GM21529 (cell line): Measurements from ENCODE around the gene TMEM121.
A peak's percentile ranks its signal among the peaks of the same experiment; 100 is the strongest.
"Not testable (repeated sequence)": the region's sequence is repeated elsewhere in the genome, so short reads cannot be mapped to it uniquely, and the experiment has no call there.

ENCODE experiments used
- ATAC-seq: cut with Tn5 transposase; IDR thresholded peaks from one replicate; pipeline ENCODE4 v1.9.1; 2021; ENCODE audit not compliant: unreplicated experiment

The TMEM121 gene

GRCh38 chr14:105541218-105541875, 15.0 kb downstream of the TMEM121 start:
- ATAC-seq: no peak

- ATAC-seq: not testable (repeated sequence)
Observed at GRCh38 chr14:105545676-105546075, 19.3 kb downstream of the TMEM121 start.

- ATAC-seq: not testable (repeated sequence)
Observed at GRCh38 chr14:105546410-105546809, 20.0 kb downstream of the TMEM121 start.

- ATAC-seq: not testable (repeated sequence)
Observed at GRCh38 chr14:105547072-105547471, 20.7 kb downstream of the TMEM121 start.

- ATAC-seq: no peak
Observed at GRCh38 chr14:105547741-105548169, 21.4 kb downstream of the TMEM121 start.

- ATAC-seq: no peak
Observed at GRCh38 chr14:105549481-105549880, 23.1 kb downstream of the TMEM121 start.

- ATAC-seq: no peak
Observed at GRCh38 chr14:105554022-105554421, 27.6 kb downstream of the TMEM121 start.

GRCh38 chr14:105554523-105554922, 28.1 kb downstream of the TMEM121 start:
- no peak for ATAC-seq

- ATAC-seq: not testable (repeated sequence)
Observed at GRCh38 chr14:105557671-105558070, 31.3 kb downstream of the TMEM121 start.

GRCh38 chr14:105558449-105559154, 32.2 kb downstream of the TMEM121 start:
- ATAC-seq: not testable (repeated sequence)

GRCh38 chr14:105559384-105560047, 33.1 kb downstream of the TMEM121 start:
- ATAC-seq: peak; percentile 44

GRCh38 chr14:105560048-105560669, 33.8 kb downstream of the TMEM121 start:
- ATAC-seq: peak; percentile 54

- not testable (repeated sequence) for ATAC-seq
Observed at GRCh38 chr14:105561345-105561744, 35.0 kb downstream of the TMEM121 start.

GRCh38 chr14:105562713-105563346, 36.4 kb downstream of the TMEM121 start:
- ATAC-seq: no peak

GRCh38 chr14:105563347-105563737, 37.0 kb downstream of the TMEM121 start:
- ATAC-seq: no peak

GRCh38 chr14:105564536-105564935, 38.2 kb downstream of the TMEM121 start:
- not testable (repeated sequence) for ATAC-seq

GRCh38 chr14:105565185-105565919, 39.0 kb downstream of the TMEM121 start:
- not testable (repeated sequence) for ATAC-seq

GRCh38 chr14:105566248-105567163, 40.1 kb downstream of the TMEM121 start:
- peak; percentile 43 for ATAC-seq
